ENCODE results near the gene KRTAP5-4.
"Not testable (repeated sequence)": the region's sequence is repeated elsewhere in the genome, so short reads cannot be mapped to it uniquely, and the experiment has no call there.

- not testable (repeated sequence) for TF ChIP-seq CTCF, POLR2AphosphoS5, EP300 (IDR thresholded peaks at IDR 0.05)
Observed at GRCh38 chr11:1575756-1576155, 46.2 kb downstream of the KRTAP5-4 start.
